GM18526 (cell line): ENCODE results near the gene NIM1K.

Experiments
- POLR2A ChIP-seq: IDR thresholded peaks from 3 replicates; pipeline ENCODE4 v1.6.1; 2011; ENCODE audit not compliant: insufficient read length; ENCODE audit errors: extremely low read depth

Gene NIM1K

DNA sequence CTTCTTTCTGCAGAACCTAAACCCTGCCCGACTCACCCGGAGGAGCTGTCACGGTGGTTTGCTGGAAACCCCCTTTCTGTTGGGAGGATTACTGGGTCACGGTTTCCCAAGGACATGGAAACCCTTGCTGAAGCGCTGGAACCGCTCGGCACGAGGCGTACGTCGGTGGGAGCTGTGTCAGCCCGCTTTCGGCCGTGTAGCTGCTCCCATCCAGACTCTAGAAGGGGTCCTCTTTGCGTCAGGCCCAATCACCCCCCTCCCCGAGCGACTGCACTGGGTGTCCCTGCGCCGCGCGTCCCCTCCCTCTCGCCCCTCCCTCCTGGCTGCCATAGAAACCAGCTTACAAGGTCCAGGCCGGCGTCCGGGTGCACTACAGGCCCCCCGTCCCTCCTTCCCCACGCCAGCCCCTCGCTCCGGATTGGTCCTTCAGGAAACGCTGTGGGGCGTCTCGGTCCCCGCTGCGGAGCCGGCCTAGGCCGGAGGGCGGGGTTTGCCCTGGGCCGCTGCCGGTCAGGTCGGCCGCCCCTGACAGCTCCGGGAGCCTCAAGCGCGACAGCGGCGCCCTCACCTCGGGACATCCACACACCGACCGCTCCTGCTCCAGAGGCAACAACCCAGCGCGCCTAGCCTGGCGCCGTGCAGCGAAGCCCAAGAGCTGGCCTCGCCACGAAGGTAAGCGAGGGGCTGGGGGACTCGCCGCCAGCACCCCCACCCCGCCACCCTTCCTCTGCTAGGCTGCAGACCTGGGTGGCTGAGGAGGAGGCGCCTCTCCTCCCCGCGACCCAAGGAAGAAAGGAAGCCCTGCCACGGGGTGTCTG lies at the start of gene NIM1K:
Gene NIM1K, plus strand, starts transcription at position 486 of the 818 bp plus-strand sequence. CDS start 53,551 bp downstream, outside the sequence.
- TF ChIP-seq POLR2A = no peak

- TF ChIP-seq POLR2A = no peak
These were observed 47.0 kb upstream of the NIM1K start for GRCh38 chr5:43145071-43145470.

DNA sequence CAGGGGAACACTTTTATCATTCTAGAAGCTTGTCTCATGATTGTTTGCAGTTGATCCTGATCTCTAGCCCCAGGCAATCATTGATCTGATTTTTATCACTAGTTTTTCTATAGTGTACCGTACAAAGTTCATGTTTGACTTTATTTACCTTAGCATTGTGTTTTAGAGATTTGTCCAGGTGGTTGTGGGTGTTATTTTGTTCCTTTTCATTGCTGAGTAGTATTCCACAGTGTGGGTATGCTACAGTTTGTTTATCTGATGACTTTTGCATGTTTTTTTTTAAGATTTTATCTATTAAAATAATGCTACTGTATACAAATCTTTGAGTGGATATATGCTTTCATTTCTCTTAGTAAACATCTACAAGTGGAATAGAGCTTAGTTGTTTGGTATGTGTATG lies 45.1 kb upstream of the NIM1K start:
- TF ChIP-seq POLR2A = no peak

- no peak for TF ChIP-seq POLR2A
These were observed 43.6 kb upstream of the NIM1K start for GRCh38 chr5:43148417-43148816.

DNA sequence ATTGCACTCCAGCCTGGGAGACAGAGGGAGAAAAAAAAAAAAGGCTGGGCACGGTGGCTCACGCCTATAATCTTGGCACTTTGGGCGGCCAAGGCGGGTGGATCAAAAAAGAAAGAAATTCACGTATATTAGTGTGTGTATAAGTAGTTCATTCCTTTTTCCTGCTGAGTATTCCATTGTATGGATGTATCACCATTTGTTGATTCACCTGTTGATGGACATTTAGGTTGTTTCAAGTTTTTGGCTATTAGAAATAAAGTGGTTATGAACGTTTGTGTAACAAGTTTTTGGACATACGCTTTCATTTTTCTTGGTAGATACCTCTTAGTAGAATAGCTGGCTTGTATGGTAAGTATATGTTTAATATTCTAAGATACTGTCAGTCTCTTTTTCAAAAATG lies 42.8 kb upstream of the NIM1K start:
- no peak for TF ChIP-seq POLR2A

- TF ChIP-seq POLR2A = no peak
These were observed 42.0 kb upstream of the NIM1K start for GRCh38 chr5:43150075-43150474.

- no peak for TF ChIP-seq POLR2A
These were observed 41.3 kb upstream of the NIM1K start for GRCh38 chr5:43150748-43151147.

DNA sequence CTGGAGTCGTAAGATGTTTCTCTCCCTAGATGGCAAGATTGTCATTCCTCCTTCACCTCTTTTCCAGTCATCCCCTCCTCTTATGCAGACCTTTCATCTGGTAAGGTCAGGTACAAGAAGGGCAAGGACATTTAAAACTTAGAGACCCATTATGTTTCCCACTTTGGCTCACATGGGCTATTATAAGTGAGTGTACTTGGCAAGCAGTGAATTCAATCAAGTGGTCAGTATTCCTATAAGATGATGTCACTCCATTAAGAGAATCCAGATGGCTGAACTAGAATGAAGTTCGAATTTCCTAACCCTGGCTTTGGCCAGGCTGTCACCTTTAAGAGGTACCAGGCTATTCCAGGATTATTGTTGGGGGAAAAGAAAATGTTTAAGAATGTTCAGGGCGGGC lies 39.1 kb upstream of the NIM1K start:
- TF ChIP-seq POLR2A = no peak

- no peak for TF ChIP-seq POLR2A
These were observed 37.6 kb upstream of the NIM1K start for GRCh38 chr5:43154469-43154868.

DNA sequence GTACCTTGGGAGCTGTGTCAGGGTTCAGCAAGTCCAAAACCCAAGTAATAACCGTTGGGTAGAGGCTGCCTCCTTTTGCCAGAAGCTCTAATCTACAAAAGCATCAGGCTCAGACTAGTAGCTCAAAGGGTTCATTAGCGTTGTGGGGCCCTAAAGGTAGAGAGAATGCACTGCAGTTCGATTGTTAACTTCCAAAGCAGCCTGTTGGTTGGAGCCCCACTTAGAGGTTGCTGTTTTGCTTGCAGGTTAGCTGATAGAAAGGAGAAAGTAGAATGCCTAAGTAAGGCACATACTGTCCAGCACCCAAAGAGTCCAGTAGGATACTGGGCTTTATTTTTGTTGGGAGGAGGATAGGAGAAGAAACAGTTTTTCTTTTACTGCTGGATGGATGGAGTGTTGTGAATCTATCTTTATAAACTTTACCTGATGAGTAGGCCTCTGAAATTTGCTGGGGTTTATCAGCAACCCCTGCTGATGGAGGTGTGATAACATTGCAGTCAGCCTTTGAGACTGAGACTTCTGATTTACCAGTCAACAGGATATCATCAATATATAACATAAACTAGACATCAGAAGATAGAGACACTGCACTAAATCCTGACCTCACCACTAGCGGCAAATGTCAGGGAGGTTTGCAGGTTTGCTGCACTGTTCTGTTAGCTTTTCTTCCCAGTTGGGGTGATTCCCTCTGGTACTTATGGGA lies 36.5 kb upstream of the NIM1K start:
- no peak for TF ChIP-seq POLR2A

DNA sequence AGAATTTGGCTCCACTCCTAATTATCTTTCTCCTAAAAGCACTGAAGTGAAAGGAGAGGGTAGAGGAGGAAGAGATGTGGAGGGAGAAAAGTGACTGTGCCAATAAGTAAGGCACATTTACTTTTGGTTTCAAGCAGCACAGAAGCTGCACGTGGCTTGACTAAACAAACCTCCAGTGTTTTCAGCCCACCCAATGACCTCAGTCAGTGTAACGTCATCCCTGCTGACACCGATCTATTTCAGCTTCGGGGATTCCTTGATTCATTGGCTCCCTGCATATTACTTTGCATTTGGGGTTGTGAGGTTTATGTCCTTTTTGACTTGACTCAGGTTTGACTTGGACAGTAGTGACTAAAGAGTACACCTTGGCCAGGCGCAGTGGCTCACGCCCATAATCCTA lies 35.6 kb upstream of the NIM1K start:
- TF ChIP-seq POLR2A = no peak

DNA sequence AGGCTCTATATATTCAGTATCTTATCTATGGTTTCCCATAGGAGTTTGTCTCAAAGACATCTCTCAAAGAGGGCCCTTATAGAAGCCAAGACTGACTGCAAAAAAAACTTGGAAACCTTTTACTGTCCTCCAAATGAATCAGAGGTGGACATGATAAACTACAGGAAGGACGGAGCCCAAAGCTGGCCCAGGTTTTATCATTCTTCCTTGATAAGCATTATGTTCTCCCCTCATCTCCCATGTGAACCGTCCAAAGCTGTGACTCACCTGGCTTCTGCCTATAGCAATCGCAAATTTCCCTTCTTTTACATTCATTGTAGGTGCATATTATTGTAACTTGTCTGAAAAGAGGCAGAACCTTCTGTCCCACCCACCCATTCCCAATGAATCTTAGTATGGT lies 35.0 kb upstream of the NIM1K start:
- TF ChIP-seq POLR2A = no peak

GRCh38 chr5:43161244-43161643 lies 30.8 kb upstream of the NIM1K start:
- no peak for TF ChIP-seq POLR2A

DNA sequence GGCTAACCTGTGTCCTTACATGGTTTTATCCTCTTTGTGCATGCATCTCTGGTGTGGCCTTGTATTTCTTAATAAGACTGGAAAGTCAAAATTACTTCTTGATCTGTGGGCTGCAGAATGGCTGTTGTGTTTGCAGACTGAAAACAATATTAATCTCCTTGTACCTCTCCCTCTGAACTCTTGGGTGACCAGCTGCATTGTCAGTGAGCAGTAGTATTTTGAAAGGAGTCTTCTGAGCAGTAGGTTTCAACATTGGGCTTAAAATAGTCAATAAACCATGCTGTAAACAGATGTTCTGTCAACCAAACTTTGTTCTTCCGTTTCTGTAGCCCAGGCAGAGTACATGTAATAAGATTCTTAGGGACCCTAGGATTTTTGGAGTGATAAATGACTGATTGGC lies 26.7 kb upstream of the NIM1K start:
- no peak for TF ChIP-seq POLR2A

DNA sequence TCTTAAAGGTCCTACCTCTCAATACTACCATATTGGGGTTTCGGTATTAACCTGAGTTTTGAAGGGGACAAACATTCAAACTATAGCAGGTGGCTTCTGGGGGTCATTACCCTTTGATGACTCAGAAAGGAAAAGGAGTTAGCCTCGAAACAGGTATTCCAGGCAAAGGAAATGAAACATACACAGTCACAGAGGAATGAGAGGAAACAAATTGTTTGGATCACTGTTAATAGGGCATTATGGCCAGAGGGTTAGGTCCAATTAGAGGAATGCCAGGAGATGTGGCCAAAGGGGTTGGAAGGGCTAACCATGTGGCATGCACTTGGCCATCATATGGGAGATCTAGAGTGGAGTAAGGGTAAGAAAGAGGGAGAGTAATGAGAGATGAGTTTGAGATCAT lies 23.9 kb upstream of the NIM1K start:
- no peak for TF ChIP-seq POLR2A

GRCh38 chr5:43171451-43171850 lies 20.6 kb upstream of the NIM1K start:
- TF ChIP-seq POLR2A = no peak

DNA sequence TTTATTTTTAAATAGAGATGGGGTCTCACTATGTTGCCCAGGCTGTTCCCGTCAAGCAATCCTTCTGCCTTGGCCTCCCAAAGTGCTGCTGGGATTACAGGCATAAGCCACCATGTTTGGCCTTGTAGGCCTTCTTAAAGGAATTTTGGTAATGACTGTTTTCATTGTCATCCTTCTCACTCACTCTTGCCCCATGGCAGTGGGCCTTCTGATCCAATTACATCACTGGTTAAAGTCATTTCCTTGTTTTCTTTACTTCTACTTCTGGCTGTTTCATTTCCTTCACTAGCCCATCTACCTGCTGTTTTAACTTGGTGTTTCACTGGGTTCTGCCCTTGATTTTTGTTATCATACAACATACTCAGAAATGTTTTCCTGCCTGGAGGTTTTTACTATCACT lies 20.1 kb upstream of the NIM1K start:
- TF ChIP-seq POLR2A = no peak

DNA sequence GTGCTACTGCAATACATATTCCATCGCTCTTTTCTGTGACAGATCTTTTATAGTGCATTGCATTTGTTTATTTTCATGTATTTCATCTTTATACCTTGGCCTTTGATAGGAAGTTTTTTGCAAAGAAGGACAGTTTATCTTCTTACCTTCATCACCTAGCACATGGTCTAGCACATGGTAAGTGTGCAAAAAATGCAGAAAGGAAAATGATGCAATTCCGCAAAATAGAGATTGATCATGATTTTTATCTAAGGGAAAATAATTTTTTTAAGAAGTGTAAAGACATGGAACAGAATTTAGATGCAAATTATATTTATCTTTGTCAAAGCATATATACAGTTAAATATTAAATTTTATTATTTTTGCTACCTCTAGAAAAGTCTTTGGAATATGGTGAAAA lies 19.2 kb upstream of the NIM1K start:
- TF ChIP-seq POLR2A = no peak
